ENCODE results near the gene NAALADL1. TPM values are rescaled to one million over a fixed set of nuclear protein-coding genes. Genes with fewer than 3 reads are reported as not detected.

Gene NAALADL1, protein sequence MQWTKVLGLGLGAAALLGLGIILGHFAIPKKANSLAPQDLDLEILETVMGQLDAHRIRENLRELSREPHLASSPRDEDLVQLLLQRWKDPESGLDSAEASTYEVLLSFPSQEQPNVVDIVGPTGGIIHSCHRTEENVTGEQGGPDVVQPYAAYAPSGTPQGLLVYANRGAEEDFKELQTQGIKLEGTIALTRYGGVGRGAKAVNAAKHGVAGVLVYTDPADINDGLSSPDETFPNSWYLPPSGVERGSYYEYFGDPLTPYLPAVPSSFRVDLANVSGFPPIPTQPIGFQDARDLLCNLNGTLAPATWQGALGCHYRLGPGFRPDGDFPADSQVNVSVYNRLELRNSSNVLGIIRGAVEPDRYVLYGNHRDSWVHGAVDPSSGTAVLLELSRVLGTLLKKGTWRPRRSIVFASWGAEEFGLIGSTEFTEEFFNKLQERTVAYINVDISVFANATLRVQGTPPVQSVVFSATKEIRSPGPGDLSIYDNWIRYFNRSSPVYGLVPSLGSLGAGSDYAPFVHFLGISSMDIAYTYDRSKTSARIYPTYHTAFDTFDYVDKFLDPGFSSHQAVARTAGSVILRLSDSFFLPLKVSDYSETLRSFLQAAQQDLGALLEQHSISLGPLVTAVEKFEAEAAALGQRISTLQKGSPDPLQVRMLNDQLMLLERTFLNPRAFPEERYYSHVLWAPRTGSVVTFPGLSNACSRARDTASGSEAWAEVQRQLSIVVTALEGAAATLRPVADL
- total RNA-seq = not detected in 2 replicates
- polyA plus RNA-seq (2012) = not detected

- DNase-seq (ENCODE audit: low read depth) = no peak
Measured at GRCh38 chr11:65058419-65059054, at the start of gene NAALADL1. NAALADL1 (minus strand) TSS chr11:65058553; CDS start chr11:65058521, 32 bp downstream.

GRCh38 chr11:65107751-65108468 is 49.6 kb upstream of the NAALADL1 start:
- no peak for DNase-seq (ENCODE audit: low read depth)

DNA sequence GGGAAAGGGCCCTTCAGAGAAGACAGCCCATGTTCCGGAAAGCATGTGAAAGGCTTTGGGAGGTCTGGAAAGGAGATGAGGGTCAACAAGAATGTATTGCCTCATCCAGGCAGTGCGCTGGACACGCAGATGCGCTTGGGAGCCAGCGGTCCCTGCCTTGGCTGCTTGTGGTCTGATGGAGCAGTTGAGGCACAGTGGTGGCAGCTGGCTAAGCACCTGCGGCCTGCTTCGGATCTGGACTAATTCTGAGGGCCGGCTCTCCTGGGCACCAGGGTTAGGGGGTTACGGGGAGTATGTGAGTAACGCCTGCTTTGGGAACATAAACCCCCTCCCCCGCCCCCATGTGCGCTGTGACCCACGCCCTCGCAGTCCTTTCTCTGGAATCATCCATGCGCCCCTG is 48.7 kb upstream of the NAALADL1 start:
- no peak for DNase-seq (ENCODE audit: low read depth)

- no peak for DNase-seq (ENCODE audit: low read depth)
Measured at GRCh38 chr11:65104628-65105027, 46.3 kb upstream of the NAALADL1 start.

- peak; percentile 59 for DNase-seq (ENCODE audit: low read depth)
Measured at GRCh38 chr11:65103476-65103875, 45.1 kb upstream of the NAALADL1 start.

DNA sequence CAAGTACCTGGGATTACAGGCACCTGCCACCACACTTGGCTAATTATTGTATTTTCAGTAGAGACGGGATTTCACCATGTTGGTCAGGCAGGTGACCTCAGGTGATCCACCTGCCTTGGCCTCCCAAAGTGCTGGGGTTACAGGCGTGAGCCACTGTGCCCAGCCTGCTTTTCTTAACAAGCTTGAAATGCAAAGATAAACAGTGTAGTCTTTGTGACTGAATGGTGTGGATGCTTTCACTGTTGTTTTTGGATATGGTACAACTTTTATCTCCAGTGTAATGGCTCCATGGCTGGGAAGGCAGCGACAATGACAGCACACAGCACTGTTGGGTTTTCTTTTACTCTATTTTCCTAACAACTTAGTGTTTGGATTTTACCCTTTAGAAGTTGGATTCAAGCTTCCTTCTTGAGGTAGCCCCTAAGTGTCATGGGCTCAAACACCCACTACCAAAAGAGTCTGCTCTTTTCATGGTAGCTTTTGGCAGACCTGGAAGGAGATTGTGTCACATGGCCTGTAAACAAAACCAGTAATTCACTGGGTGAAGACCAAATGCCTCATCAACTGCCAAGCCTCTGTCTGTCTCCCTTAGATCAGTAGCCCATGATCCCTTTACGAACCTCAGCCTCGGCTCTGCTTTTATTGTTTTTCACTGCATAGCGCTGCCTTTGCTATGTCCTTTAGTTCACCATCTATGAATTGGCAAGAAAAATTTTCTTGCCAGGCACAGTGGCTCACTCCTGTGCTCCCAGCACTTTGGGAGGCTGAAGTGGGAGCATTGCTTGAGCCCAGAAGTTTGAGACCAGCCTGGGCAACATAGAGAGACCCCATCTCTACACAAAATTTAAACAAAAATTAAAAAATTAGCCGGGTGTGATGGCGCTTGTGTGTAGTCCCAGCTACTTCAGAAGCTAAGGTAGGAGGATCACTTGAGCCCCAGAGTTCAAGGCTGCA is 44.1 kb upstream of the NAALADL1 start:
- DNase-seq (ENCODE audit: low read depth) = no peak

GRCh38 chr11:65100674-65101350 is 42.5 kb upstream of the NAALADL1 start:
- DNase-seq (ENCODE audit: low read depth) = no peak

GRCh38 chr11:65096926-65097325 is 38.6 kb upstream of the NAALADL1 start:
- no peak for DNase-seq (ENCODE audit: low read depth)

DNA sequence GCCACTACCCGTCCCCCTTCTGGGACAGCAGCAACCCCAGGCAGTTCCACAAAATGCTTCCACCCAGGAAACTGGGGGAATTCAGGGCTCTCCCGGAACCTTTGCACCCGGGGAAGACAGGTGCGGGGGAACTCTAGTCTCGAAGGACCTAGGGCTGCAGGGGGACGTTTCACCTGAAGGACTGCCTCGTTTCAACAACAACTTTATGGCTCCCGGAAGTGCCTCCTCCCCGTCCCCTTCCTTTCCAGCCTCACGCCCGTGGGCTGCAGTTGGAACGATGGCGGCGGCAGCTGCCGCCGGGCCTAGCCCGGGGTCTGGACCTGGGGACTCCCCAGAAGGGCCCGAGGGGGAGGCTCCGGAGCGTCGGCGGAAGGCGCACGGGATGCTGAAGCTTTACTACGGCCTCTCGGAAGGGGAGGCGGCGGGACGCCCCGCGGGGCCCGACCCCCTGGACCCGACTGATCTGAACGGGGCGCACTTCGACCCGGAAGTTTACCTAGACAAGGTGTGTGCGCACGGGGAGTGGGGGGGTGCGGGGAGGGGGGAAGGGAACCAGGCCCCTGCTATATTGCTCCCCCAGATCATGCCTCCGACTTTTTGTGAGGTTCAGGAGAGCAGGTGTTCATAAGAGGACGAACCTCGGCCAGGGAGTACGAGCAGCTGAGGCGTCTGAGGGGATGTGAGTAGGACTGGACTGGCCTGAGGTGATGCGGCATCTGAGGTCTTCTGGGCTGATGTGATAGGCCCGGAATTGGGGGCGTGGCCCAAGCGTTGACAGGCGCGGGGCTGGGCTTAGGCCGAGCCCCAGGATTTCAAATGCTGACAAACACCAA is 37.8 kb upstream of the NAALADL1 start, which contains the start of gene VPS51:
Gene VPS51 (plus strand): TSS at position 241 of the 833 bp plus-strand sequence. CDS start 37 bp downstream, at position 278.
- peak; percentile 90 for DNase-seq (ENCODE audit: low read depth)

GRCh38 chr11:65095427-65095826 is 37.1 kb upstream of the NAALADL1 start:
- DNase-seq (ENCODE audit: low read depth) = no peak

DNA sequence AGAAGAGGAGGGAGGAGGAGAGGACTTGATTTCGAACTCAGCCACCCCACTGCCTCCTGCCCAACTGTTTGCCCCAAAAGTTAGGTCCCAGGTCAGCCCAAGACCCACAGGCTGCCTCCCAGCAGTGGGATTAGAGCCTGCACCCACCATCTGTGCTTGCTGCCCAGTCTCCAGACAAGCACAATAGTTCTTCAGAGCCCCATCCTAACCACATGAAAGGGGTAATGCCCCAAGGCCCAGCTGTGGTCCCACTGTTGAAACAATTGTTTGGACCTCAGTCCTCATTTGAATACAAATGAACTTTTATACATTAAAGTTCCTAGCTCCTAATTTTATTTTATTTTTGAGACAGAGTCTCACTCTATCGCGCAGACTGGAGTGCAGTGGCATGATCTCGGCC is 32.3 kb upstream of the NAALADL1 start:
- DNase-seq (ENCODE audit: low read depth) = no peak

DNA sequence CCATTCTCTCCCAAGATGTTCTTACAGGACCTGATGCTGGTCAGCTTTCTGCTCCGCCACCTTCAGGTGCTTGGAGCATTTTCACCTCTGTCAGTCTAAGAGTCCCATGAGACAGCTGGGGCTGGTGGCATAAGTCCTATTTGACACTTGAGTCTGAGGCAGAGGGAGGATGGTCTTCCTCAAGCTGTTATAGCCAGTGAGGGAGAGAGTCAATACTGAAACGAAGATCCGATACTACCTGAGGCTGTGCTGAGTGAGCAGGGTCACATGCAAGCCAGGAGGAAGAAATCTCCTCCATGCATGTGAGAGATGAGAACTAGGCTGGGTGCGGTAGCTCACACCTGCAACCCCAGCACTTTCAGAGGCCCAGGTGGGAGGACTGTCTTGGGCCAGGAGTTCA is 31.3 kb upstream of the NAALADL1 start:
- DNase-seq (ENCODE audit: low read depth) = no peak

GRCh38 chr11:65087827-65088226 is 29.5 kb upstream of the NAALADL1 start:
- DNase-seq (ENCODE audit: low read depth) = no peak

DNA sequence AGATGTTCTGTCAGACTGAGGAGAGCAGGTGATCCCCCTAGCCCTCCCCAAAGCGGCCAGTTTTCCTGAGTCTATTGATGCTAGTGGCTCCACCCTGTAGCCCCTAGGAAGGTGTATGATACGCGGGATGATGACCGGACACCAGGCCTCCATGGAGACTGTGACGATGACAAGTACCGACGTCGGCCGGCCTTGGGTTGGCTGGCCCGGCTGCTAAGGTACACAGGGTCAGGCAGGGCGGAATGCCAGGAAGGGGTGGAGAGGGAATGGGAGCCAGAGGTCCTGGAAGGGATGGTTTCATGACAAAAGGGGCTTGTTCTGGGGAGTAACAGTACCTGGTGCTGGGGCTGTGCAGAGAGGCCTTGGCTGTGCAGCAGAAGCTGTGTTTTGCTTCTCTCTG is 28.9 kb upstream of the NAALADL1 start:
- DNase-seq (ENCODE audit: low read depth) = no peak

DNA sequence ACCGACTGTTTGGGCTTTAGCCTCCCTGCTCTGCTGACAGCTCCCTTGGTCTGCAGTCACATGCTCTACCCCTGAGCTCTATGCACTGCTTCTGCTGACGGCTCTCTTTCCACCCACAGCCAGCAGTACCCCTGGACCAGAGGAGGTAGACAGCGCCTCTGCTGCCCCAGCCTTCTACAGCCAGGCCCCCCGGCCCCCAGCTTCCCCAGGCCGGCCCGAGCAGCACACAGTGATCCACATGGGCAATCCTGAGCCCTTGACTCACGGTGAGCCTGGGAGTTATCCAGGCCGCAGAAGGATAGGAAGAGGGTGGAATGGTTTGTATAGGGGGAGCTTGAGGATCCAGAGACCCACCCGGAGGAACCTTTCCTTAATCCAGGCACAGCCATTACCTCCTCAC is 28.5 kb upstream of the NAALADL1 start:
- DNase-seq (ENCODE audit: low read depth) = no peak

DNA sequence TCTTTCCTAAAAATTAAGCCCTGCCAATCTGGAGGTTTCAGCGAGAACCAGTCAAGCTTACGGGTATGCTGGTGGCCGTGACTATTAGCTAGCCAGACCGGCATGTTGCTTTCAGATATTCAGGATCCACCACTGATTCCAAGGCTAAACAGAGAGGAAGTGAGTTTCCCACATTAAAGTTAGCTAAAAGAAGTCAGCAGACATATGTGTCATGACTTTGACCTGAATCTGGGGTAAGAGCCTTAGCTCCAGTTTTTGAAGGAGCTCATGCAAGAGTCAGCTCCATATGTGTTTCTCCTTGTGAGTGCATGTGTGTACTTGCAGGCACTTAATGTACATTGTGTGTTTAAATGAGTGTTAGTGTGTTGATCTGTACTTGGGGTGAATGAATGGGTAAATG is 27.1 kb upstream of the NAALADL1 start:
- no peak for DNase-seq (ENCODE audit: low read depth)

DNA sequence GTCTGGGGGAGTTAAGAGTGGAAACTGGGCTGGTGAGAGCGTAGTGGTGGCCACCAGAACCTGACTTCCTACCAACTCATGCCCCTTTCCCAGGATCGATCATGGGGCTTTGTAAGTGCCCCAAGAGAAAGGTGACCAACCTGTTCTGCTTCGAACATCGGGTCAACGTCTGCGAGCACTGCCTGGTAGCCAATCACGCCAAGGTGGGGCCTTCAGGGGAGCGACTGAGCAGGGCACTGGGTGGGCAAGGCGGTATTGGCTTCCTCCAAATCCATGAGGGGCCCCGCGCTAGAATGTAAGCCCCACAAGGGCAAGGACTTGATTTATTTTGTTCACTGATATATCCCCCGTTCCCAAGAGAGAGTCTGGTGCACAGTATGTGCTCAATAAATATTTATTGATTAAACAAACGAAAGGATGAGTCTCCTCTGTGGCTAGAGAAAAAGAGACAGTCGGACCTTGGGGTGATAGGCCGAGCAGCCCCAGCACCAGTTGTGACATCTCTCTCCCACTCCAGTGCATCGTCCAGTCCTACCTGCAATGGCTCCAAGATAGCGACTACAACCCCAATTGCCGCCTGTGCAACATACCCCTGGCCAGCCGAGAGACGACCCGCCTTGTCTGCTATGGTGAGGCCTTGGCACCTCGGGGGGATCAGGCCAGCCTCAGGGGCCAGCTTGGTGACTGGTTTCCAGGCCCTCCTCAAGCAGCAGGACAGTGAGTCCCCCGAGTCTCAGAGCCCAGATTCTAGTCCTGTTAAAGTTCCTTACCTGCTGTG is 26.4 kb upstream of the NAALADL1 start:
- DNase-seq (ENCODE audit: low read depth) = no peak
